NCI-H345 treated with DMSO at 0.1 percent for 48 hours (cell line): ENCODE measurements around the gene STAT4.

Source experiments
- DNase-seq: peaks from one replicate; lab custom pipeline; 2025; ENCODE audit not compliant: unreplicated experiment; lab: John Stamatoyannopoulos, UW

STAT4 gene

DNA sequence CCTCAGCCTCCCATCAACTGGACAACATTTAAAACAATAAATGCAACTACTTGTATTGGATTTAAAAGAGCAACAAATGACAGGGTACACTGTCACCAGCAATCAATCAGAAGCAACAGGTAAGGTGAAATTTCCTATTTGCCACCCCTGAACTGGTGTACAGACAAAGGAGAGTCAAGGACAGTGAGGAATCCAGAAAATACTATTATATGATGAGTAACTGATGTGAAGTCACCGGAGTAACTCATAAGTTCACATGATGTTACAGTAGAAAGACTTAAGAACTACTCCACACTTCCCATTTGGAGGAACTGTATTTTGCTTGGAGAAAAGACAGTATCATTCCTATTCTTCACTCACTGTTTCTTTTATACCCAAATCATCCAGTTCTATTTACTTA lies 132.7 kb downstream of the STAT4 start:
- no peak for DNase-seq

DNA sequence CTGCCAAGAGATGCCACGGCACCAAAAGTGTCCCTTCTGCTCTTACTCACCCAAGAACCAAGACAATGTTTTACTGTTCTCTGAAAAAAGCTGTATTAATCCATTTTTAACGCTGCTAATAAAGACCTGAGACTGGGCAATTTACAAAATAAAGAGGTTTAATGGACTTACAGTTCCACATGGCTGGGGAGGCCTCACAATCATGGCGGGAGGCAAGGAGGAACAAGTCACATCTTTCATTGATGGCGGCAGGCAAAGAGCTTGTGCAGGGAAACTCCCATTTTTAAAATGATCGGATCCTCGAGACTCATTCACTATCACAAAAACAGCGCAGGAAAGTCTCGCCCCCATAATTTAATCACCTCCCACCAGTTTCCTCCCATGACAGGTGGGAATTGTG lies 135.0 kb downstream of the STAT4 start:
- no peak for DNase-seq

DNA sequence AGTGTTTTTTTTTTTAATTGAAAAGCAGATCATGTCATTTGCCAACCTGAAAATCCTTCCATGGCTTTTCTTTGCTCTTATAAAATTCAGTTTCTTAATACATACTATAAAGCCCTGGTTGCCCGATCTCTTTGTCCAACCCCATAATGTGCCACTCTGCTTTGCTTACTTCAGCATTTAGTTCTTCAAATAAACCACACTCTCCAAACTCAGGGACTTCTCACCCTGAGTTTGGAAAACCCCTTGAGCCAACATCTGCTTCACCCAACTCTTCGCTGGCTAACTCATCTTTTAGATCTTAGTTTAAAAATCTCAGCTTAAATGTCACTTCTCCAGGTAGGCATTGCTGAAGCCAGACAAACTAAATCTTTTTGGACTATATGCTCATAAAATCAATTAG lies 135.6 kb downstream of the STAT4 start:
- no peak for DNase-seq

DNA sequence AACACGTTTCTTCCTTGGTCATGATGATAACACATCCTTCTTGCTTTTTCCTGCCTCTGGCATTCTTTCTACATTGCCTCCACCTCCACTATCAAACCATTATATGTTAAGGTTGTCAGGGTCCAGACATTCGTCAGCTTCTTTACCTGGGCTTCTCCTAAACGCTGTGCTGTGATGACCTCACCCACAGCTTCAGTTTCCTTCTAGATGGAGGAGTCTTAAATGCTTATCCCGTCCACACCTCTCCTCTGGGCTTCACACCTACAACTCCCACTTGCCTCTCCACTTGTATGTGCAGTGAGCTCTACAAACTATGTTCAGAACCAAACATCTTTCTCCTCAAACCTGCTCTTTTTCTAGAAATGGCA lies 136.2 kb downstream of the STAT4 start:
- no peak for DNase-seq

DNA sequence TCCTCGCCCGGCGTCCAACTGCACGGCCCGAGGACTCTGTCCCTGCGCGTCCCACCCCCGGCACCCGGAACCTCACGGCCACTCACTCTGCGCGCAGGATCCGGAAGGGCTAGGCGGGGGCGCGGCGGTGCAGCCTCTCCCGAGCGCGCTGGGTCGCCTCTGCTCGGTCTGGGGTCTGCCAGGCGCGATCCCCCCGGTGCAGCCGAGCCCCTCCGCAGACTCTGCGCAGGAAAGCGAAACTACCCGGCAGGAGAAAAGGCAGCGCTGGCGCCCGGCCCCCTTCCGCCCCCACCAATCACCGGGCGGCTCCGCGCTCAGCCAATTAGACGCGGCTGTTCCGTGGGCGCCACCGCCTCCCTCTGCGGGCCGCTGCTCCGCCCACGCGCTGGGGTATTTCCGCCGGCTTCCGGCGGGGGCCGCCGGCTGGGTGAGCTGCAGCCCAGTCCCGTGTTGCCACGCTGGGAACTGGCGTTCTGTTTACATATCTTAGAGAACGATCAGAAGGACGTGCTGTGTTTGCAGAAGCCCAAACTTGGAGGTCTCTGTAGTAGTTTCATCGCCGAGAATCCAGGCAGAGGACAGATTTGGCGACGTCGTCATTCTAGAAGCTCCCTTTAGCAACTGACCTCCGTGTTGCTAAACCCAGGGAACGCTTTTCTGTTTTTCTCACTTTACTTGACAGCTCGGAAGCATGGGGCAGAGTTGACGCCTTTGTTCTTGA lies 136.7 kb downstream of the STAT4 start, which contains the start of gene STAT1:
STAT1 (minus strand) TSS at position 240 of the 721 bp plus-strand sequence. CDS start 4,168 bp downstream, outside the sequence.
- DNase-seq: peak; percentile 88

DNA sequence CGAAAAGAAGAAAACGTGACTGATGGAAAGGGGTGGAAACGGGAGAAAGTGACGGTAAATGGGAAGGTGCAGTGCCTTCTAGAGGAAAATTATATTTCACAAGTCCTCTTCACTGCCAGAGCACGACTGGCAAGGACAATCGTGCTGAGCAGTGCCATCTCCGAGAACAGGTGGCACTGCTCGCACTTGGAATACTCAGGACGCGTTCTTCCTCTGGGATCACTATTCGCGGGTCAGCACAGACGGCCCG lies 137.2 kb downstream of the STAT4 start:
- DNase-seq: no peak

DNA sequence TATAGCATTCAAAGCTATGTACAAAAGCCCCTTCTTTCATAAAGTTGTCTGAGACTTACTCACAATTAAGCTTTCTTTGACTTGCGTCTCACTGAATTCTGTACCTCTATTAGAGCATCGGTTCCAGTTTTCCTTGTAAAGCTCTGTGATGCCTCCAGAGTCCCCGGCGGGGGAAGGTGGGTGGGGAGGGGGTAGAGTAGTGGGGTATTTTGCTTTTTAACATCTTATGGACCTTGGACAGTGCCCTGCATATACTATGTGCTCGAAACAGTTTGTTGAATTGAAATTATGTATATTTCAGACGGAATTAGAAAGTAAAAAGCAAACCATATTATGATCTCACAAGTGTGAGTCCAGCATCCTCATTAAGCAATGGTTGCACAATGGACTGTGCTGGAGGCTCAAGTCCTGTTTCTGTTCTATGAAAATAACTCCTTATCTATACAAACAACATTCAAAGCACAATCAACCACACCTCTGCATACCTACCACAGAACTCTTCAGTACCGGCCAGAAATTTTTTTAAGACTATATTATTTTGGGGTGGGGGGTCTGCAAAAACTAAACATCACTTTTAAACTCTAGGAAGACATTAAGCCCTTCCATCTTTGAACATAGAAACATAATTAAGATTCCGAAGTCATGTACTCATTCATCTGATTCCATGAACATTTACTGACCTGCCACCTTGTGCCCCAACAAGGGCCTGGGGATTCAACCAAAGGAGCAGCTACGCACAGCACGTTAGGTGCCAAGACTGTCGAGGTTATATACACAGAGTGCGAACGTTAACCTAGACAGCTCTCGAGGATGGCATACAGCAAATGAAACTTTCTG lies 137.7 kb downstream of the STAT4 start:
- peak; percentile 10 for DNase-seq

DNA sequence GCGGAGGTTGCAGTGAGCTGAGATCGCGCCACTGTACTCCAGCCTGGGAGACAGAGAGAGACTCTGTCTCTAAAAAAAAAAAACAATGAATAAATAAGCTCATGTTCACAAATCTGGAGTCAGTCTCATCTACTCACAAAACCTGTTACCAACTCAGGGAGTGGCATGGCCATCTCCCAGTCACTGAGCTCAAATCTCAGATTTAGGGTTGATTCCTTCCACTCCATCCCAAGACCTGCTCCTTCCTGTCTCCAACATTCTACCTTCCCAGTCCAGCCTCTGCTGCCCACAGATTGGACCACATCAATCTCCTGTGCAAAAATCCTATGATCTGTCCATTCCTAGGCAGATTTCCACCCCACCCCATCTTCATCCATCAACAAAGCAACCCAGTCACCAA lies 138.4 kb downstream of the STAT4 start:
- no peak for DNase-seq

DNA sequence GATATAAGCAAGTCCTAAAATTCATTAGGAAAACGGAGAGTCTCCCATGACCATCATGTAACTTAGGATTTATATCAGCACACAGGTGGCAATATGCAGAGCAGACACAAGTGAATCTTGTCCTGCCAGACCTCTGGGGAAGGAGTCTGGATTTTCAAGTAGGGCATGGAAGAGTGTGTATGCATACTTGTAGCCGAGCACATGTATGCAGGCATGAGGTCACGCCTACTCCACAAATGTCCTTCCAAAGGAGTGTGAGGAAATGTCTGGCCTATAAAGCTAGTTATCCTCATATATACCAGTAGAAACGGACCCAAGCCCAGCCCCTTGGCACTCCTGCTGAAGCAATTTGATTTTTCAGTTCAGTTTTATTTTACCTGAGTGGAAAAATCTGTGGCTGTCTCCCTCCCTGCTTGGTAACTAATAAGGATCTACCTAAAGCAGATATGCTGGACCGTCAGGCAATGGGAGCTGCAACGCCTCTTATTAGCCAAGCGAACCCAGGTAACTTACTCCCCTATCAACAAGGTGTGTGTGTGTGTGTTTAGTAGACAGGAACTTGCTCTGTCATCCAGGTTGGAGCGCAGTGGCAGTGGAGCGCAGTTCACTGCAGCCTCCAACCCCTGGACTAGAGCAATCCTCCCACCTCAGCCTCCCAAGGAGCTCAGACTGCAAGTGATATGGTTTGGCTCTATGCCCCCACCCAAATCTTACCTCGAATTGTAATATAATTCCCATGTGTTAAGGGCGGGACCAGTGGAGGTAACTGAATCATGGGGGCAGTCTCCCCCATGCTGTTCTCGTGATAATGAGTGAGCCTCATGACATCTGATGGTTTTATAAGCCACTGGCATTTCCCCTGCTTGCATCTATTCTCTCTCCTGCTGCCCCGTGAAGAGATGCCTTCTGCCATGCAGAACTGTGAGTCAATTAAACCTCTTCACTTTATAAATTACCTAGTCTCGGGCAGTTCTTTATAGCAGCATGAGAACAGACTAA lies 139.6 kb downstream of the STAT4 start:
- no peak for DNase-seq

DNA sequence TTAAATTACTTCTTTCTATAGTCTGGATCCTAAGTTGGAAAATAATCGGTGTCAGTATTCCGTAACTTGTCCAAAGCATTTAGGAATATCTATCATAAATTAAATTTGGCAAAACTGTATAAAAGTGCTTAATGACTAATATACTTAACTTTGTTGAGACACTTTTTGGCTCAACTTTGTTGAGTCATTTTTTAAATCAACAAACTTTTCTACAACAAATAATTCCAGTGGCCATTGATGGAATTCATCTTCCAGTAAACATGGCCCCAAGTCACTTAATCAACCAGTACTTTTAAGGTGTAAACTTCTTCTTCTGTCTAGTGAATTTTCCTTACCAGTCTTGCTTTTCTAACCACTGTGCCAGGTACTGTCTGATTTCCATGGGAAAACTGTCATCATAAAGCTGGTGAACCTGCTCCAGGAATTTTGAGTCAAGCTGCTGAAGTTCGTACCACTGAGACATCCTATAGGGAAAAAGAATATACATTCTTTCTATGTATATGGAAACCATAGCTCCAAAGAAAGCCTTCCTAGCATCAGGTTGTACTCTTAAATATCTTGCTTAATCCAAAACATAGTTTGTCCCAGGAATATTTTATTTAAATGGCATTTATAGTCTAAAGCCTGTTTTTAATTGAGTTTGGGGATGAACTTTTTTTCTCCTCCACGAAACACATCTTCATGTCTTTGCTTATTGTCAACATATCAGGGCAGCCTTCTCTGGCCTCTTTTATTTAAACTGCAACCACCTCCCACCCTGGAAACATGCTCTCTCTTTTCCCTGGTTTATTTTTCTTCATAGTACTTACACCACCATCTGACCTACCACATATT lies 141.0 kb downstream of the STAT4 start:
- no peak for DNase-seq

DNA sequence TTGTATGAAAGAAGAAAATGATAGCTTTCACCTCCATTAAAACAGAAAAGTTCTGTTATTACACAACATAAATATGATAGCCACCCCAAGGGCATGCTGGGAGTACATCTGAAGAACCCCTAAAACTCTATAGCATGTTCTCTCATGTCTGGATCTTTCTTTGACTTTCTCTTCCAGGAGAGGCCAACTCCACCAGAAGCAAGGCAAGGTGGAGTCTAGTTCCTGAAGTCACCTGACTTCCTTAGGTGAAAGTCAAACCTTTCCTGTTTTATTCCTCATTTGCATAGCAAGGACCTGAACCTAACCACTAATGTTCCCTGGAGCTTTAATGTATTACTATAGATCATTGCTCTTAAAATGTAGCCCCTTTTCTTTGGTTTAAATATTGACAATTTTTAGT lies 142.5 kb downstream of the STAT4 start:
- no peak for DNase-seq

DNA sequence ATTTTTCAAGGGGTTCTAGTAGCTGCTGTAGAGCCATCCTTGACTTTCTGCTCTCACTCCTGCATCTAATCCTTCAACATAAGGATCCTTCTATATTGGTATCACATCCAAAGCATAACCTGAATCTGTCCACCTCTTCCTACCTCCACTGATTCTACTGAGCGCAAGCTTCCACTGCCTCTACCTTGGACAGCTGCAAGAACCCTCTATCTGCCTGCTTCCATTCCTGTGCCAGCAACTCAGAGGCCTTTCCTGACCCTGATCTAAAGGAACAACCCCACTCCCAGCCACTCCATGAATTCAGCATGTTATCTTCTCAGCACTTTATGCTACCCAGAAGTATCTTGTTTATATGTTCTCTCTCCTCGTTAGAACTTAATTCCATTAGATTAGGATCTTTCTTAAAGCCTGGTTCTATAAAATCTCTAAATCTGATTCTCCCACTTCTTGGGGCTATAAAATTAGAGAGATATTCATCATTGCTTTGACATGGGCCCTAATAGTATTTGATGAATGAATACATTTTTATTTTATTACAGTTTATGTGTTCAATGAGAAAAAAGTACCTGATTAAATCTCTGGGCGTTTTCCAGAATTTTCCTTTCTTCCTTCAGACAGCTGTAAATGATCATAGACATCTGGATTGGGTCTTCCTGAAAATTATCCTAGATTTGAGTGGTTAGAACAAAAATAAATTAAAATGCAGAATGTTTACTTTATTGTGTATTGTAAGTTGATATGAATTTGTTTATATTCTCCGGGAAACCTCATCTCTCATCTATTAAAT lies 143.6 kb downstream of the STAT4 start:
- DNase-seq: no peak

DNA sequence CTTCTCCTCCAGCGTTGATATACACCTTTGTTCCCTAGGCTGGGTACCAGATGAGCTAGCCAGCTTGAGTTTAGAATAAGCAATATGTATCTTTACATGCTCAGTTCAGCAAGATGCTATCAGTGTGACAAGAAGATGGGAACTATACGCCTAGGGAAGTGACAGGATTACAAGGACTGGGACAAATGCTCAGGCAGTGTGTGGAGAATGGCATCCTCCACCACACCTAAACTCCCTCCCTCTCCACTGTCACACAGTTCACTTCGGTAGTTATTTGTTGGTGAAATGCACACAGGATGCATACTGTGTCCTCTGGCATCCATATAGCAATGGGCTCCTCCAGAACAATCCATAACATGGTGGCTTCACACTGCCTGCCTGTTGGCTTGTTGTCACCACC lies 144.5 kb downstream of the STAT4 start:
- no peak for DNase-seq

DNA sequence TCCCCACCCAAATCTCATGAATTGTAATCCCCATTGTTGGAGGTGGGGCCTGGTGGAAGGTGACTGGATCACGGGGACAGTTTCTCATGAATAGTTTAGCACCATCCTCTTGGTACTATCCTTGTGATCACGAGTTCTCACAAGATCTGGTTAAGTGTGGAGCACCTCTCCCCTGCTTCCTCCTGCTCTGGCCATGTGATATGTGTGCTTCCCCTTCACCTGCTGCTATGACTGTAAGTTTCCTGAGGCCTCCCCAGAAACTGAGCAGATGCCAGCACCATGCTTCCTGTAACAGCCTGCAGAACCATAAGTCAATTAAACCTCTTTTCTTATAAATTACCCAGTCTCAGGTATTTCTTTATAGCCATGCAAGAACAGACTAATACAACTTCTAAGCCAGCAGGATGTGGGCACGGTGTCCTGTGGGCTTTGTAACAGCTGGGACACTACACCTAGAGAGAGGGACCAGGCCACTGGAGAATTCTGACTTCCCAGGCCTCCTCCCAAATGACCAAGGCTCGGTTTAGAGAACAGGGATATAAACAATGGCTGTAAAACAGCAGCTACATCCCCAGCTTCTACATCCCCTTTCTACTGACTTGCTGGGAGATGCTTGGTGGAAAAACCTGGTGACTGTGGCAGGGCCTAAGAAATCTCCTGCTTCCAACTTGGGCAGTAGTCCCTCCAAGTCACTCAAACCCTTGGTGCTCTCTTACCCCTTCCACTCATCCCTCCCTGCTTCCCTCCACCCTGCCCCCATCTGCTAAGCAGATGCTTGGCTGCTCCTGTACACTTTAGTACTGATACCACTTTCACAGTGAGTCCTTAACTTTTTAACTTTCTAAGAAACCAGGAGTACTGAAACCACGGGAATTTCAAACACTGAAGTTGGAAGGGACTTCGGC lies 147.1 kb downstream of the STAT4 start:
- DNase-seq: no peak

DNA sequence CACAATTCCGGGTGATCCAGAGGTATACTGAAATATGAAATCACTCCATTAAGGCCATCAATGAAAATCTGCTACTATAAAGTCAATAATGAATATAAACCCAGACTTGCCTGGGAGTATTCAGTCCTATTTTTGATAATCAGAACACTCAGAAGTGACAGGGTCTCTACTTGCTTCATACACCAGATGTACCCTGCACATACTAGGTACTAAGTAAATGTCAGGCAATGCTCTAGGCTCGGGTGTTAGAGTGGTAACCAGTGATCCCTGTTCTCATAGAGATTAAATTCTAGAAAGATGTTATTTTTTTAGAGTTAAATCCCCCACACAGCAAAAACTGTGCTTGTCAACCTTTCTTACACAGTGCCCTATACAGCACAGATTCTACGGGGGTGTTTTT lies 149.2 kb downstream of the STAT4 start:
- no peak for DNase-seq

DNA sequence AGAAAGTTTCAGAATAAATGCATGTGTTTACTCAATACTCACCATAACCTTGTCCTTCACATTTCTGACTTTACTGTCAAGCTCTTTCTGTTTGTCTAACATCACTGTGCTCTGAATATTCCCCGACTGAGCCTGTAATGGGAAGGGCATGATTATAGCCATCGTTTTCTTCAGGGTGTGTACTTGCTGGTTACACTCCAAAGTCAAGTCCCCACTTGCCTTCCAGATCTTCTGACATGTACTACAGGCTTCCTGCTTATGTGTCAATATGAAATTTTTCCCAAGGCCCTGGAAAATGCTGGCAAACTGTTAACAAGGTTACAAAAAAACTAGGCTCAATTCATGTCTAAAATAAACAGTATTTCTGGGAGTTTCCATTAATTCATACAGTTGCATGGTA lies 149.8 kb downstream of the STAT4 start:
- DNase-seq: no peak

DNA sequence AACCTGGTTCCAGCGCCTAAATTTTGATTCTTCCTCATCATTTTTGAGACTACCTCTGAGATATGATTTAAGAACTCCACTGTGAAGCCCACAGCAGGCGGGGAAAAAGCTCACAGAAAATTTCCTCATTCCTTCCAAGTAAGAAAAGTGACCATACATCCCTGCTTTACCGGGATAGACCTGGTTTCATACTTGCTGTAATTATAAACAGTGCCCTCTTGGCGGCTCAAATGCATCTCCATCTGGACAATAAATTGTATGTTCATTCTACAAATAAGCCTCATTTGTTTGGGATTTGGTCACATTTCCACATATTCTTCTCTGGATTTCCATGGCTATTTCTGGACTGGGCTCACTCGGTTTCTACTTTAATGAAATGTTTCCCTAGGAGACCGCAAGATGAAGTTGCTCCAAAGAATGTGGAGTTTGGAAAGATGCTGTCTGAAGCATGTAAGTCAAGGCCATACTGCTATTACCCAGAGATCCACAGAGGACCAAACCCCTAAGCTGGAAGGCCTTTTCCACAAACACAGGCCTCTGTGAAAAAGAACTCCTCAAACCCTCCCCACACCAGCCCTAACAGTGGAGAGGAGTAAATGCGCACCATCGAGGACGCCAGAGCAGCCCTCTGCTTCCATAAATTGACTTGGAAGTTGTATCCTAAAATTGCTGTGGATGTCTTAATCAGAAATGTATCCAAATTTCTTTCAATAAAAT lies 150.7 kb downstream of the STAT4 start:
- DNase-seq: no peak

DNA sequence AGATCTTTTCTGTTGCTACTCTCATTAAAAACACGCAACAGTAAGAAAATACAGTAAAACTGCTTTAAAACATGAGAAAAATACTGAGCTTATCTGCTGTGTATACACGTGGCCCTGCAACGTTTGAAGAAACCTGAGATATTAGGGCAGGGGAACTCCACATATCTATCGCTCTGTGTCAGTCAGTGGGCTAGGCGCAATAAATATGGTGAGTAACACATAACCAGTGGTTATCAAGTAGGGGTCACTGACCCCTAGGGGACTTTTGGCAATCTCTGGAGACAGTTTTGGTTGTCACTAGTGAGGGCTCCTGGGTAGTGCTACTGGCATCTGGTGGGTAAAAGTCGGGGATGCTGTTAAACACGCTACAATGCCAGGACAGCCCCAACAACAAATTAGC lies 151.7 kb downstream of the STAT4 start:
- no peak for DNase-seq
